ENCODE results near the gene TPM3.
"Not testable (repeated sequence)": the region's sequence is repeated elsewhere in the genome, so short reads cannot be mapped to it uniquely, and the experiment has no call there.

- not testable (repeated sequence) for TF ChIP-seq CTCF, POLR2A (IDR thresholded peaks at IDR 0.05)
Measured at GRCh38 chr1:154205778-154206177, 13.9 kb upstream of the TPM3 start.
